GM23248 (cell line): Measurements from ENCODE around the gene PLA2G2C.

ENCODE experiments used
- EZH2 ChIP-seq: fragments of 200-600 bp; sonication (generic); IDR thresholded peaks from 2 replicates; pipeline ENCODE4 v1.6.1; 2018; ENCODE audit warnings: antibody characterized with exemption, mild to moderate bottlenecking; ENCODE audit not compliant: insufficient read depth, poor library complexity, severe bottlenecking
- EZH2phosphoT487 ChIP-seq: fragments of 200-600 bp; sonication (generic); IDR thresholded peaks from 2 replicates; pipeline ENCODE4 v1.6.1; 2018; ENCODE audit warnings: antibody characterized with exemption, moderate library complexity, mild to moderate bottlenecking, low read depth; ENCODE audit not compliant: insufficient read depth

DNA sequence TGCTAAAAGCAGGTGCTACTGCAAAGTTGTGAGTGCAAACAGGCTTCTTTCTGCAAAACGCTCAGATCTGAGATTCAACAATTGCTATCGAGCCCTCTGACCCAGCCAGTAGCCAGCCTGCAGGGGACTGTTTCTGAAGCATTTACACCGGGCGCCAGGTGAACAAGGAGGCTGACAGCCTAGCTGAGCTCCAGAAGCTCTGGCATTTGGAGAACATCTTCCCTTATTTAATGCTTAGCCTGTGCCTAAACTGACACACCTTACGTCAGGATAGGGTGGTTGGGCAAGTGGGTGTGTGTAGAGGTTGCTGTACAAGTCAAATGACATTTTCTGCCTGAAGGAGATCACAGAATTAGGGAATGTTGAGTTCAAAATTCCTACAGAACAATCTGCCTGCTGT is 15.8 kb upstream of the PLA2G2C start:
- TF ChIP-seq EZH2phosphoT487, result no peak
- no peak for TF ChIP-seq EZH2
